Epithelial cell of proximal tubule (primary cell): ENCODE results near the gene SMIM8. TPM values are rescaled to one million over a fixed set of nuclear protein-coding genes. Genes with fewer than 3 reads are reported as not detected.

Experiments used
- DNase-seq: peaks from one replicate; pipeline ENCODE4 v3.0.0-alpha.2; 2011; ENCODE audit warnings: low read depth
- H3K4me3 ChIP-seq: 2 replicates; pipeline ENCODE4 v1.5.1; 2011; ENCODE audit warnings: low read depth, mild to moderate bottlenecking, low read length
- CTCF ChIP-seq: conservative IDR thresholded peaks from 2 replicates; pipeline ENCODE4 v1.5.1; 2012; ENCODE audit warnings: low read depth, mild to moderate bottlenecking, low read length
- total RNA-seq: library from RNA; depleted of rRNA; stranded (reverse); fragments of >200 nt; gene quantifications from 2 replicates; pipeline ENCODE4 v1.2.3, GENCODE V29; 2015

Gene SMIM8
- total RNA-seq, 1 donor from 2014 or later, result 2.7 TPM

- TF ChIP-seq CTCF, result no peak
Measured at GRCh38 chr6:87344731-87345130, 22.3 kb downstream of the SMIM8 start, which contains the start of gene C6orf163. TSS of gene C6orf163 (plus strand) at chr6:87344813. CDS start at chr6:87345100, 287 bp downstream.

GRCh38 chr6:87346700-87347099 lies 24.3 kb downstream of the SMIM8 start:
- DNase-seq, result no peak
- H3K4me3 ChIP-seq, result no peak overlapping the region
- TF ChIP-seq CTCF, result no peak

More at GRCh38 chr6:87344731-87345130, 22.3 kb downstream of the SMIM8 start, which contains the start of gene C6orf163:
- DNase-seq, result no peak
- H3K4me3 ChIP-seq, result no peak within 1 kb of the TSS

- no peak for DNase-seq
- no peak for TF ChIP-seq CTCF
Measured at GRCh38 chr6:87349896-87350295, 27.5 kb downstream of the SMIM8 start.

GRCh38 chr6:87350516-87350915 lies 28.1 kb downstream of the SMIM8 start:
- TF ChIP-seq CTCF, result no peak
- peak; percentile 4 for DNase-seq
- no peak overlapping the region for H3K4me3 ChIP-seq

More at GRCh38 chr6:87349896-87350295, 27.5 kb downstream of the SMIM8 start:
- no peak overlapping the region for H3K4me3 ChIP-seq

GRCh38 chr6:87351583-87351982 lies 29.2 kb downstream of the SMIM8 start:
- TF ChIP-seq CTCF, result no peak
- DNase-seq, result no peak
- H3K4me3 ChIP-seq, result no peak overlapping the region

- H3K4me3 ChIP-seq, result no peak overlapping the region
- no peak for DNase-seq
- no peak for TF ChIP-seq CTCF
Measured at GRCh38 chr6:87356181-87356580, 33.8 kb downstream of the SMIM8 start.

- DNase-seq, result no peak
- TF ChIP-seq CTCF, result no peak
- no peak overlapping the region for H3K4me3 ChIP-seq
Measured at GRCh38 chr6:87357479-87358196, 35.2 kb downstream of the SMIM8 start.
